GM12878 (cell line): ENCODE measurements around the gene FLVCR2. TPM values are rescaled to one million over a fixed set of nuclear protein-coding genes. Genes with fewer than 3 reads are reported as not detected.

Experiments used
- CEBPB ChIP-seq, 2 experiments: fragments of 150-350 bp in 1 of 2; IDR thresholded peaks; 2 replicates each; pipeline ENCODE4 v1.6.1; 2012 to 2014; ENCODE audit warnings: low read depth in 2 of 2, low read length in 2 of 2, borderline replicate concordance in 1 of 2, inconsistent platforms in 1 of 2
- RAD21 ChIP-seq: IDR thresholded peaks from 2 replicates; pipeline ENCODE4 v1.6.1; 2011; ENCODE audit warnings: mild to moderate bottlenecking, low read depth, low read length, moderate library complexity; ENCODE audit not compliant: insufficient read depth
- ZNF687 ChIP-seq: fragments of 450-650 bp; IDR thresholded peaks from 2 replicates; pipeline ENCODE4 v1.6.1; 2017; ENCODE audit warnings: mild to moderate bottlenecking, moderate library complexity
- polyA plus RNA-seq, 11 experiments: library from polyadenylated mRNA; depleted of rRNA in 4 of 11; unstranded in 6 of 11; stranded (reverse) in 5 of 11; fragments of >200 nt; fragmentation: Nextera tagmentation in 4 of 11; fragmentation: Illumina TruSeq in 1 of 11; extraction: Ambion mirVana in 4 of 11; extraction: Trizol in 1 of 11; gene quantifications; 1 replicate in 1 of 11; 2 replicates in 10 of 11; pipeline versions ENCODE4 v1.2.1 to v1.2.3, GENCODE V29; 2011 to 2016; ENCODE audit warnings: inconsistent platforms in 2 of 11, missing spikeins in 2 of 11, low read depth in 1 of 11
- total RNA-seq, 4 experiments: library from RNA; depleted of rRNA in 3 of 4; stranded (reverse); fragments of >200 nt in 3 of 4; fragmentation: Illumina TruSeq in 1 of 4; extraction: Trizol in 1 of 4; gene quantifications; 2 replicates each; pipeline versions ENCODE4 v1.2.1 to v1.2.3, GENCODE V29; 2013 to 2021
- TF ChIP-seq, protein P1 (sequence below), 3 experiments: IDR thresholded peaks in 2 of 3; conservative IDR thresholded peaks in 1 of 3; 2 replicates each; pipeline ENCODE4 v1.5.1; 2011; ENCODE audit warnings: low read depth in 3 of 3, low read length in 3 of 3, mild to moderate bottlenecking in 3 of 3, control low read depth in 2 of 3, moderate library complexity in 2 of 3, inconsistent platforms in 1 of 3, mixed read lengths in 1 of 3; ENCODE audit not compliant: control insufficient read depth in 2 of 3, insufficient read depth in 1 of 3; ENCODE audit errors: extremely low read depth in 1 of 3

FLVCR2 gene
- total and polyA plus RNA-seq, 10 of the 15 experiments (the other 5 are each of a cell fraction or from before 2014, with no cell fraction given): 0.24 to 3.7 (median 1.6) TPM

- TF ChIP-seq ZNF687 (no peak), CEBPB (IDR thresholded peaks at IDR 0.05; ENCODE audit: borderline replicate concordance in 1 of 2, low read depth in 2 of 2, low read length in 2 of 2) (no peak), RAD21 (0 out of 2 replicates have a peak, but pooled peaks have one; percentile 4)
- TF ChIP-seq, protein P1, sequence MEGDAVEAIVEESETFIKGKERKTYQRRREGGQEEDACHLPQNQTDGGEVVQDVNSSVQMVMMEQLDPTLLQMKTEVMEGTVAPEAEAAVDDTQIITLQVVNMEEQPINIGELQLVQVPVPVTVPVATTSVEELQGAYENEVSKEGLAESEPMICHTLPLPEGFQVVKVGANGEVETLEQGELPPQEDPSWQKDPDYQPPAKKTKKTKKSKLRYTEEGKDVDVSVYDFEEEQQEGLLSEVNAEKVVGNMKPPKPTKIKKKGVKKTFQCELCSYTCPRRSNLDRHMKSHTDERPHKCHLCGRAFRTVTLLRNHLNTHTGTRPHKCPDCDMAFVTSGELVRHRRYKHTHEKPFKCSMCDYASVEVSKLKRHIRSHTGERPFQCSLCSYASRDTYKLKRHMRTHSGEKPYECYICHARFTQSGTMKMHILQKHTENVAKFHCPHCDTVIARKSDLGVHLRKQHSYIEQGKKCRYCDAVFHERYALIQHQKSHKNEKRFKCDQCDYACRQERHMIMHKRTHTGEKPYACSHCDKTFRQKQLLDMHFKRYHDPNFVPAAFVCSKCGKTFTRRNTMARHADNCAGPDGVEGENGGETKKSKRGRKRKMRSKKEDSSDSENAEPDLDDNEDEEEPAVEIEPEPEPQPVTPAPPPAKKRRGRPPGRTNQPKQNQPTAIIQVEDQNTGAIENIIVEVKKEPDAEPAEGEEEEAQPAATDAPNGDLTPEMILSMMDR (IDR thresholded peaks at IDR 0.05 in 2 of 3, conservative IDR thresholded peaks at IDR 0.05 in 1 of 3; ENCODE audit: control insufficient read depth in 2 of 3, extremely low read depth in 1 of 3, insufficient read depth in 1 of 3, low read depth in 3 of 3, low read length in 3 of 3): no peak
Measured at GRCh38 chr14:75568791-75569190, 9.6 kb upstream of the FLVCR2 start (continued).
